ENCODE results near the gene PSG11.
"Not testable (repeated sequence)": the region's sequence is repeated elsewhere in the genome, so short reads cannot be mapped to it uniquely, and the experiment has no call there.

The PSG11 gene

DNA sequence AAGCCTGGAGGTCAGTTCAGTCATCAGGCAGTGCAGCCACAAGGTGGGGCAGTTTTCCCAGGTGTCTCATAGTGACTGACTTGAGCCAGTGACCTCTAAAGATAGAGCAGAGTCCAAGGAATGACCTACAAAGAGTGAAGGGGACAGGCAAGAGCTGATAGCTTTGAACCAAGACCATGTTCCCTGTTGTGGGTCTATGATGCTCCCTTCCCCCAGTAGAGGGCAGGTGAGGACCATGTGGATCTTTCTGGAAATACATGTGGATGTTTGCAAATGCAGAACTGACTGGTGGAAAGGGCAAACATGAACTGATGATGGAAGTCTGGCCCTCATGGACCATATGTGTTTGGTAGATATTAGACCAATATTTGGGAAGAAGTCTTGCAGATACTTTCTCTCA, 6.7 kb downstream of the PSG11 start:
- TF ChIP-seq, protein P1, sequence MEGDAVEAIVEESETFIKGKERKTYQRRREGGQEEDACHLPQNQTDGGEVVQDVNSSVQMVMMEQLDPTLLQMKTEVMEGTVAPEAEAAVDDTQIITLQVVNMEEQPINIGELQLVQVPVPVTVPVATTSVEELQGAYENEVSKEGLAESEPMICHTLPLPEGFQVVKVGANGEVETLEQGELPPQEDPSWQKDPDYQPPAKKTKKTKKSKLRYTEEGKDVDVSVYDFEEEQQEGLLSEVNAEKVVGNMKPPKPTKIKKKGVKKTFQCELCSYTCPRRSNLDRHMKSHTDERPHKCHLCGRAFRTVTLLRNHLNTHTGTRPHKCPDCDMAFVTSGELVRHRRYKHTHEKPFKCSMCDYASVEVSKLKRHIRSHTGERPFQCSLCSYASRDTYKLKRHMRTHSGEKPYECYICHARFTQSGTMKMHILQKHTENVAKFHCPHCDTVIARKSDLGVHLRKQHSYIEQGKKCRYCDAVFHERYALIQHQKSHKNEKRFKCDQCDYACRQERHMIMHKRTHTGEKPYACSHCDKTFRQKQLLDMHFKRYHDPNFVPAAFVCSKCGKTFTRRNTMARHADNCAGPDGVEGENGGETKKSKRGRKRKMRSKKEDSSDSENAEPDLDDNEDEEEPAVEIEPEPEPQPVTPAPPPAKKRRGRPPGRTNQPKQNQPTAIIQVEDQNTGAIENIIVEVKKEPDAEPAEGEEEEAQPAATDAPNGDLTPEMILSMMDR (IDR thresholded peaks at IDR 0.05; ENCODE audit: low read length, missing control alignments), result peak; percentile 5
- DNase-seq (ENCODE audit: low read depth), result peak; percentile 2
- not testable (repeated sequence) for H3K4me3 ChIP-seq (replicated peaks; ENCODE audit: low read depth, low read length)

DNA sequence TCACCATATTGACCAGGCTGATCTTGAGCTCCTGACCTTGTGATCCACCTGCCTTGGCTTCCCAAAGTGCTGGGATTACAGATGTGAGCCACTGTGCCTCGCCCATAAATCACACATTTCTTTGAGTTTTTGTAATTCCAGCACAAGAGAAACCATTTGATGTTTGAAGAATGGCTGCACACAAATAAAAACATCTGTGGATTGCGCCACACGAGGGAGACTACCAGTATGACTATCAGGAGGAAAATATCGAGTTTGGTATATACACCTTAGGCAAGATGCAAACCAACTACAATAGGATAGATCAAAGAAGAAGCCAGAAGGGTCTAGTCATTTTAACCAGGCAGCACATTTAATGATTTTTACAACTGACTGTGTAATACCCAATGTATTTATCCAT, 20.4 kb downstream of the PSG11 start:
- DNase-seq (ENCODE audit: low read depth); H3K4me3 ChIP-seq (replicated peaks; ENCODE audit: low read depth, low read length): not testable (repeated sequence)

DNA sequence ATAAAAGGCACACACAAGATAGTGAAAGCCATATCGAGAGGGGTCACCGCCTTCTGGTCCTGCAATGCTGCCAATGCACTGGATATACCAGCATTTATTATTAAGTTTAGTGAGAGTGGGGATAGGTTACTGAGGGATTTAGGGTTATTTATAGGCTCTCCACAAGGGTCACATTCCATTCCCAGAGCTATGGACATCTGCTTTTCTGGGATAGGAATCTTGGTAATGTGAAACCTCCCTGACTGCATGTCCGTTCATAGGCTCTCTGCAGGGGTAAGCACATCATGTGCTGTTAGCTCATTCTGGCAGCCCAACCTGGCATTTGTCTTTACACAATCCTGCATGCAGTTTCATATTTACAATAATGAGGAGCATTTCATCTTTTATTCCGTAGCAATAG, 21.4 kb downstream of the PSG11 start:
- not testable (repeated sequence) for H3K4me3 ChIP-seq (replicated peaks; ENCODE audit: low read depth, low read length); DNase-seq (ENCODE audit: low read depth)

DNA sequence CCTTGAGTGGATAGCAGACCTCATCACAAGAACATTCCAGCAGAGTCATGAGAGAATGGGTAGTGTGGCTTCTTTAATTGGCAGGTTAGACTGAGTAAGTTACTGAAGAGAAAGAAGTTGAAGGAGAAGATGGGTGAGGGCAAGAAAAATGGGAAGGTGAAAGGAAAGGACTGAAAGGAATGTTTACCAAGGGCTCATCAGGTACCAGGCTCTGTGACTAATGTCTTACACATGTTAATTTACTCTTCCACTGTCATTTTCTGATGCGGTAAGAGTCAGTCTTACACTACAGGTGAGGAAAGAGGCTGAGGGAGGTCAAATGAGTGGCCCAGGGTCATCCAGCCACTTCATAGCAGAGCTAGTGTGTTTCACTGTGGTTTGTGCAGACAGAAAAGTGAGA, 22.6 kb downstream of the PSG11 start:
- not testable (repeated sequence) for DNase-seq (ENCODE audit: low read depth); H3K4me3 ChIP-seq (replicated peaks; ENCODE audit: low read depth, low read length)

DNA sequence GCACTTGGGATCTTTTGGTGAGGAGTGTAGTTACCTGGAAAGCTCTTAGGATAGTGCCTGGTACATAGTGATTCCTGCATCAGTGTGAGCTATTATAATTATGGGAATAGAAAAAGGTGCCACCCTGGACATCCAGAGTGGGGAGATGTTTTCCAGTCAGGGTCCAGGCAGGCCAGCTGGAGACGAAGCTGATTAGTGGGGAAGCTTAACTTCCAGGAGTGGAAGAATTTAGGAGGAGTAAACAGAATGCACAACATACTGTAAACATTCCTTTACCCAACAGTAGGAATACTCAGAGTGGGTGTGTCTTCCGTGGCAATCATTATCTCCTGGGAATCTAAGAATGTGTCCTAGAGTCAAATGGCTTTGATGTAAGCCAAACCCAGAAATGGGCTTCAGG, 23.3 kb downstream of the PSG11 start:
- not testable (repeated sequence) for DNase-seq (ENCODE audit: low read depth); H3K4me3 ChIP-seq (replicated peaks; ENCODE audit: low read depth, low read length)

DNA sequence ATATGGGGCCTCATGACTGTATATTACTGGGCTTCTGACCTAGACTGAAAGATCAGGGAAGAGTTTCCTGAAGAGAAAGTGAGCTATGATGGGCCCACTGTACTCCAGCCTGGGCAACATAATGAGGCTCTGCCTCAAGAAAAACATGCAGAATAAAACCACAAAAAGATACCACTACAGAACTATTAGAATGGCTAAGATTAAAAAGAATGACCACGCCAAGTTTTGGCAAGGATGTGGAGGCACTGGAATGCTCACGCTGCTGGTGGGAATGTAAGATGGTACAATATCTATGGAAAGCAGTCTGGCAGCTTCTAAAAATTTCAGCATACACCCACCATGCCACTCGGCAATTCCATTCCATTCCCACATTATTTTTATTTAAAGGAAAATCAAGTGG, 30.1 kb downstream of the PSG11 start:
- not testable (repeated sequence) for H3K4me3 ChIP-seq (replicated peaks; ENCODE audit: low read depth, low read length); DNase-seq (ENCODE audit: low read depth)

DNA sequence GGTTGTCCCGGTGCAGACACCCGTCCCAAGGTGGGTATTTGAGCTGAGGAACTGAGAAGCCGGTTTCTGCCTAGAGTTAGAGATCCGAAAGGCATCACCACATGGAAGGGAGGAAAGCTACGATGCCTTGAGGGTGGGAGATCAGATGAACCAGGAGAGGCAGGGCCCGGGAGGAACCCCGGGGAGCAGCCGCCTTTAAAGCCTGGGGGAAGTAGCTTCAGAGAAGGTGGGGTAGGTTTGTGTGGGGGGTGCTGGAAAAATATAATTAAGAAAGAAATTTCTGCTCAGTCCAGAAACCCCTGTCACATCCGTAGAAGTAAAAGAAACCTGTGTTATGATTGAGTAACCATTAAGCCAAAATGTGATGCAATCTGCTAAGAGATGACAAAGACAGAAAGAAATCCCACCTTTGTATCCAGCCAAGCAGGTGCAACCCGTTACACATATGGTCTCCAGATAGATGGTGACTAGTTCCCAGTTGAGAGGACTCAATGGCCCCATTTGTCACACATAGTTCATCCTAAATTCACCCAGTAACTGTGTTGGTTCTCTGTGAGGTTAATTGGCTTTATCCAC, 34.2 kb downstream of the PSG11 start:
- not testable (repeated sequence) for DNase-seq (ENCODE audit: low read depth); H3K4me3 ChIP-seq (replicated peaks; ENCODE audit: low read depth, low read length)

DNA sequence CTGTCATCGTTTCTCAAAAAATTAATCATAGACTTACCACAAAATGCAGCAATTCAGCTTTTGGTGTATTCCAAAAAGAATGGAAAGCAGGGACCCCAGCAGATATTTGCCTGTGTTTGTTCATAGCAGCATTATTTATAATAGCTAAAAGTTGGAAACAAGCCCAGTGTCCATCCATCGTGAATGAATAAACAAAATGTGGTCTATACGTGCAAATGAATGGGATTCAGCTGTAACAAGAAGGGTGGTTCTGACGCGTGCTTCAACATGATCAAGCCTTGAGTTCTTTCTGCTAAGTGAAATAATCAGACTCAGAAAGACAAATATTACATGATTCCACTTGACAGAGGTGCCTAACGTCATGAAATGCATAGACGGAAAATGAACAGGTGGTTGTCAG, 36.4 kb downstream of the PSG11 start:
- no peak overlapping the region for H3K4me3 ChIP-seq (replicated peaks; ENCODE audit: low read depth, low read length)
- TF ChIP-seq, protein P1 (IDR thresholded peaks at IDR 0.05; ENCODE audit: low read length, missing control alignments), result no peak
- no peak for DNase-seq (ENCODE audit: low read depth)

DNA sequence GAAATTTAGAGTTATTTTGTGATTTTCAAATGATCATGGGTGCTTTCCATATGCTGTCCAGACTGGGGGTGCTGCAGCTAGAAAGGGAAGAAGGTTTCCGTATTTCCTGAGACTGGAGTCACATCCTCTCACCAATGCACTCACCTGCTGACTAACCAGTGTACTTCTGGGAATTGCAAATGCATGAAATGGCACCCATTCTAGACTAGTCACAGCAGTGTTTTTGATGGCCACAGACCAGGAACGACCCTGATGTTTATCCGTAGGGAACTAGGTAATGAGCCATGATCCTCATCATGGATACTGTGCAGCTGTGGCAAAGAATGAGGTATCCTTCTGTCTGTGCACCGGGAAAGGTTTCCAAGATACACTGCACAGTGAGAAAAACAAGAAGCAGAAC, 37.1 kb downstream of the PSG11 start:
- not testable (repeated sequence) for H3K4me3 ChIP-seq (replicated peaks; ENCODE audit: low read depth, low read length); DNase-seq (ENCODE audit: low read depth)

DNA sequence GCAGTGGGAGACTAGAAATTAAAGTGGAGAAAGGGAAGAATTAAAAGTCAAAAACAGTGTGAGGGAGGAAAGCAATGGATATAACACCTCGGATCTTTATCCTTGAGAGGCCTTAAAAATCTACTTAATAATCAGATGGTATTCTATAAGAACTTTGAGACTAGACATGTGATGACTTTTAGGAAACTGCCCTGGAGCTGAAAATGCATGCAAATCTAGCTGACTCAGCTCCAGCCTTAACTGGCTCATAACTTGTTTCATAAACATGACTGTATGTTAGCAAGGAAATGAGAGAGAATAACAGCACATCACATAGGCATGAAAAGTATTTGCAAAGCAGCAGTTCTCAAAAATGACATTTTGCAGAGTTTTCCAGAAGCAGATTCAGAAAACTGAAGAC, 38.1 kb downstream of the PSG11 start:
- not testable (repeated sequence) for DNase-seq (ENCODE audit: low read depth); H3K4me3 ChIP-seq (replicated peaks; ENCODE audit: low read depth, low read length)

DNA sequence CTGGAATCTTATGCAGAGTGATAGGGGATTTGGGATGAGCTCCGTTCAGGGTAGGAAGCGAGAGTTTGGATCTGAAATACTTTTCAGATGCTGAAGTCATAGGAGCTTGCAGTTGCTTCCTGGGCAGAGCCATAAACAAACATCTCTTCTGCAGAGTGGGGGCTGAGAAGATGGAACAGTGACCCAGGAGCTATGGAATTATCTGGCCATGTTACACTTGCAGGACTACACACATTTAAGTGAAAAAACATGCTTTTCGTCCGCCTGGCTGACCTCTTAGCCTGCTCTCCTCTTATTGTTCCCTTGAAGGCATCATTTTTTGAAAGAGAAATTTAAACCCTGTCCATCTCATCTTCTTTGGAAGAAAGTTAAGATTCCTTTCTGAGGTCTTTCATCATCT, 40.7 kb downstream of the PSG11 start:
- no peak overlapping the region for H3K4me3 ChIP-seq (replicated peaks; ENCODE audit: low read depth, low read length)
- TF ChIP-seq, protein P1 (IDR thresholded peaks at IDR 0.05; ENCODE audit: low read length, missing control alignments), result no peak
- no peak for DNase-seq (ENCODE audit: low read depth)

DNA sequence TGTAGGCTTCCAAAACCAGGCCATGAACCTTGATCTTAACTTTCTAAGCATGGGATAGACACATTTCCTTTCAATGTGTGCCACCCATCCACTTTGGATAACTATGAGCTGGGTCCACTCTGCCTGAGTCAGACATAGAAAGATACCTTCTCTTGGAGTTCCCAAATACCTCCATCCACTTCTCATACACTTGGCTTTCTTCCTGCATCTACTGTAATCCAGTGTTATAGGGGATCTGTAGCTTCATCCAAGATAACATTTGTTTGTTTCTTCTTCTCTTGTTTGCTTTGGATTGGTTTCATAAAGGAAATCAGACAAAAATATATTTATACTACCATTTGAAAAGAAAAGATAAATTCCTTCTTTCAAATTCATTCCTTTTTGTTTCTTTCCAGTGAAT, 44.2 kb downstream of the PSG11 start:
- not testable (repeated sequence) for DNase-seq (ENCODE audit: low read depth); H3K4me3 ChIP-seq (replicated peaks; ENCODE audit: low read depth, low read length)

DNA sequence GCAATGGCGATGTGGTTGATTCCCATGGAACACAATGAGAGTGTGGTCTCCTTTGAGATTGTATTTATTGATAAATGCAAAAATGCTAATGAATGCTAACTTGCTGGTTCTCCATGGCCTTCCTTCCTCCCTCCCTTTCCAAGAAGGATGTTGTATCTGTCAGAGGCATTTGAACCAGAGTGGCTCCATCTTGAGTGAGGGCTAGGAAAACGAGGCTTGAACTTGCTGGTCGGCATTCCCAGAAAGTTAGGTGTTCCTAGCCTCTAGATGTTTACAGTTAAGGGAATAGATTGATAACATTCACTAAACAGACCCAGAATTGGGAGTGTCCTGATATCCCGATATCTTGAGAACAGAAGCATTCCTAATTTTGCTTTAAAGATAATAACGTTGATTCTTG, 54.8 kb downstream of the PSG11 start:
- not testable (repeated sequence) for DNase-seq (ENCODE audit: low read depth); H3K4me3 ChIP-seq (replicated peaks; ENCODE audit: low read depth, low read length)
